ENCODE measurements around the gene PNRC2. TPM values are rescaled to one million over a fixed set of nuclear protein-coding genes. Genes with fewer than 3 reads are reported as not detected.
"Not testable (repeated sequence)": the region's sequence is repeated elsewhere in the genome, so short reads cannot be mapped to it uniquely, and the experiment has no call there.

PNRC2 gene
- total RNA-seq, 4 donors from 2014 or later = 147 to 211 (median 186) TPM

DNA sequence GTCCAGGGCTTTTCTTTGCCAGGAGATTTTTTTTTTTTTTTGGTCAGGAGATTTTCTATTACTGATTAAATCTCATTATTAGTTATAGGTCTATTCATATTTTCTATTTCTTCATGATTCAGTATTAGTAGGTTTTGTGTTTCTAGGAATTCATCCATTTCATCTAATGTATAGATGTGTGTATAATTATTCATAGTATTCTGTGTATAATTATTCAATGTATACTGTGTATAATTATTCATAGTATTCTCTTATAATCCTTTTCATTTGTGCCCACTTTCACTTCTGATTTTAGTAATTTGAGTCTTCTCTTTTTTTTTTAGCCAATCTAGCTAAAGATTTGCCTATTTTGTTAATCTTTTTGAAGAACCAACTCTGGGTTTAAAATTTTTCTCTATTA lies 12.3 kb upstream of the PNRC2 start:
- no peak overlapping the region for H3K27ac ChIP-seq
- H3K4me1 ChIP-seq = peaks cover 0 to 4% of the 10 kb centered on the region in 2 donors
- no peak overlapping the region for H3K4me3 ChIP-seq (replicated peaks in 1 of 3)
- no peaks in the 10 kb centered on the region for H3K27me3 ChIP-seq
- no peak for DNase-seq
- no peaks in the 10 kb centered on the region for H3K9me3 ChIP-seq
- intact Hi-C loops (cut with DNase I) = no loop called here
- H3K36me3 ChIP-seq = no peaks in the 10 kb centered on the region
- TF ChIP-seq, protein P1, sequence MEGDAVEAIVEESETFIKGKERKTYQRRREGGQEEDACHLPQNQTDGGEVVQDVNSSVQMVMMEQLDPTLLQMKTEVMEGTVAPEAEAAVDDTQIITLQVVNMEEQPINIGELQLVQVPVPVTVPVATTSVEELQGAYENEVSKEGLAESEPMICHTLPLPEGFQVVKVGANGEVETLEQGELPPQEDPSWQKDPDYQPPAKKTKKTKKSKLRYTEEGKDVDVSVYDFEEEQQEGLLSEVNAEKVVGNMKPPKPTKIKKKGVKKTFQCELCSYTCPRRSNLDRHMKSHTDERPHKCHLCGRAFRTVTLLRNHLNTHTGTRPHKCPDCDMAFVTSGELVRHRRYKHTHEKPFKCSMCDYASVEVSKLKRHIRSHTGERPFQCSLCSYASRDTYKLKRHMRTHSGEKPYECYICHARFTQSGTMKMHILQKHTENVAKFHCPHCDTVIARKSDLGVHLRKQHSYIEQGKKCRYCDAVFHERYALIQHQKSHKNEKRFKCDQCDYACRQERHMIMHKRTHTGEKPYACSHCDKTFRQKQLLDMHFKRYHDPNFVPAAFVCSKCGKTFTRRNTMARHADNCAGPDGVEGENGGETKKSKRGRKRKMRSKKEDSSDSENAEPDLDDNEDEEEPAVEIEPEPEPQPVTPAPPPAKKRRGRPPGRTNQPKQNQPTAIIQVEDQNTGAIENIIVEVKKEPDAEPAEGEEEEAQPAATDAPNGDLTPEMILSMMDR (IDR thresholded peaks at IDR 0.05) = no peak
- no peak for TF ChIP-seq POLR2A (IDR thresholded peaks at IDR 0.05)

DNA sequence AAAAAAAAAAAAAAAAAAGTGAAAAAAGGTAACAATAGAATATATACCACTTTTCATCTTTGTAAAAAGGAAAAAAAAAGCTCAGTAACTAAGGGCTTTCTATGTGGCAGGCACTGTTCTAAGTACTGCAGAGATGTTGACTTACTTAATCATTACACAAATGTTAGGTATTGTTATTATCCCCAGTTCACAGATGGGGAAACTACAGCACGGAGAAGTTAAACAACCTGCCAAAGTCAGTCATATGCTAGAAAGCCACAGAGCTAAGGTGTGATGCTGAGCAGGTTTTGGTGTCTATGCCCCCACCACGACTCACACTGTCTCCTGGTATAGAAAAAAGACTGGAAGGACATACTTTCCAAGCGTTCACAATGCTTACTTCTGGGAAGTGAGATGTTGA lies 6.6 kb upstream of the PNRC2 start:
- Histone ChIP-seq H3K27me3 (no peaks in the 10 kb centered on the region), H3K4me3 (replicated peaks in 1 of 3) (no peak overlapping the region), H3K9me3 (no peaks in the 10 kb centered on the region), H3K27ac (no peak overlapping the region), H3K4me1 (peaks cover 14 to 30% of the 10 kb centered on the region in 2 donors), H3K36me3 (no peaks in the 10 kb centered on the region)
- no peak for DNase-seq
- intact Hi-C loops (cut with DNase I) = no loop called here
- TF ChIP-seq POLR2A (IDR thresholded peaks at IDR 0.05) = no peak
- TF ChIP-seq, protein P1 (IDR thresholded peaks at IDR 0.05) = no peak
- 71 to 86% methylated on average over 3 of the region's 3 CpGs for WGBS, 2 donors

- peak; percentile 88 for DNase-seq
- H3K4me1 ChIP-seq = peaks cover 26 to 46% of the 10 kb centered on the region in 2 donors
- H3K36me3 ChIP-seq = peaks cover 0 to 3% of the 10 kb centered on the region in 2 donors
- intact Hi-C loops (cut with DNase I) = no loop called here
- WGBS, 2 donors = 32 to 39% methylated on average over 7 of the region's 7 CpGs
- peak in 1 of 2 donors; percentile 40 for TF ChIP-seq POLR2A (IDR thresholded peaks at IDR 0.05)
- TF ChIP-seq, protein P1 (IDR thresholded peaks at IDR 0.05) = no peak
- H3K4me3 ChIP-seq (replicated peaks in 1 of 3) = no peak overlapping the region
- H3K9me3 ChIP-seq = no peaks in the 10 kb centered on the region
- no peaks in the 10 kb centered on the region for H3K27me3 ChIP-seq
- peak overlapping the region; percentile 97 to 100 (median 98) for H3K27ac ChIP-seq
These were observed 2.5 kb upstream of the PNRC2 start for GRCh38 chr1:23957096-23957495.

DNA sequence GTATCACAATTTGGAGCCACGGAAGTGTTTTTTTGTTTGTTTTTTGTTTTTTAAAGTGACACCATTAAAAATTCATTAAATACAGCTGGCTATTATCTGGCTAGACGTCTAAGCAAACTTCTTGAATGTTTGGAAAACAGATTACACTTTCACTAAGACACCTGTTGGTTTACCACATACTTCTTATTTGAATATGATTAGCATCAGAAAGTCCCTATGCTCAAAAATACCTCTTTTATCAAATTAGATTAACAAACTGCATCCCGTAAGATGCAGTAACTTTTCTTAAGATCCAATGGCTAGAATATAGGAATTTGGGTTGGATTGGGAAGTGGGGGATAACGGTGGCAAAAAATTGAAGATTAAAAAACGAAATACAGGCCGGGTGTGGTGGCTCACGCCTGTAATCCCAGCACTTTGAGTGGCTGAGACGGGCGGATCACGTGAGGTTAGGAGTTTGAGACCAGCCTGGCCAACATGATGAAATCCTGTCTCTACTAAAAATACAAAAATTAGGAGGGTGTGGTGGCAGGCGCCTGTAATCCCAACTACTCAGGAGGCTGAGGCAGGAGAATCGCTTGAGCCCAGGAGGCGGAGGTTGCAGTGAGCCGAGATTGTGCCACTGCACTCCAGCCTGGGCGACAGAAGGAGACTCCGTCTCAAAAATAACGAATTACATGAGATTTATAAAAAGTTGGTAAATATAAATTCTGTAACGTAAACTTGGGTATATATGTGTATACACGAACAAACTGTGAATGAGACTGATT lies 1.4 kb upstream of the PNRC2 start:
- intact Hi-C loops (cut with DNase I); H3K9me3 ChIP-seq; DNase-seq; H3K27me3 ChIP-seq; H3K36me3 ChIP-seq: not testable (repeated sequence)
- H3K27ac ChIP-seq = peak overlapping the region; percentile 97 to 100 (median 98)
- WGBS, 2 donors = 74 to 77% methylated on average over 19 of the region's 19 CpGs
- peaks cover 26 to 48% of the 10 kb centered on the region in 2 donors for H3K4me1 ChIP-seq
- peak overlapping the region in 1 of 3 donors; percentile 71 for H3K4me3 ChIP-seq (replicated peaks in 1 of 3)

GRCh38 chr1:23958810-23959460 lies 693 bp upstream of the PNRC2 start:
- H3K36me3 ChIP-seq = peaks cover 5 to 9% of the 10 kb centered on the region in 2 donors
- H3K27ac ChIP-seq = peak overlapping the region; percentile 97 to 100 (median 98)
- H3K4me1 ChIP-seq = peaks cover 26 to 51% of the 10 kb centered on the region in 2 donors
- peak in 1 of 2 donors; percentile 24 for TF ChIP-seq POLR2A (IDR thresholded peaks at IDR 0.05)
- TF ChIP-seq, protein P1 (IDR thresholded peaks at IDR 0.05) = peak in 4 of 6 experiments; percentile 15 to 42 (median 33)
- no peaks in the 10 kb centered on the region for H3K9me3 ChIP-seq
- intact Hi-C loops (cut with DNase I) = no loop called here
- no peaks in the 10 kb centered on the region for H3K27me3 ChIP-seq
- H3K4me3 ChIP-seq (replicated peaks in 1 of 3) = peak overlapping the region; percentile 54 to 73 (median 71)
- peak; percentile 94 to 95 for DNase-seq
- 3 to 4% methylated on average over 25 to 26 of the region's 30 CpGs for WGBS, 2 donors
